Measurements from ENCODE around the gene CEP104. TPM values are rescaled to one million over a fixed set of nuclear protein-coding genes. Genes with fewer than 3 reads are reported as not detected.

Gene CEP104
- total and polyA plus RNA-seq, 9 of the 15 experiments (the other 6 are each of a cell fraction or from before 2014, with no cell fraction given) = 11.2 to 63.4 (median 42.6) TPM

DNA sequence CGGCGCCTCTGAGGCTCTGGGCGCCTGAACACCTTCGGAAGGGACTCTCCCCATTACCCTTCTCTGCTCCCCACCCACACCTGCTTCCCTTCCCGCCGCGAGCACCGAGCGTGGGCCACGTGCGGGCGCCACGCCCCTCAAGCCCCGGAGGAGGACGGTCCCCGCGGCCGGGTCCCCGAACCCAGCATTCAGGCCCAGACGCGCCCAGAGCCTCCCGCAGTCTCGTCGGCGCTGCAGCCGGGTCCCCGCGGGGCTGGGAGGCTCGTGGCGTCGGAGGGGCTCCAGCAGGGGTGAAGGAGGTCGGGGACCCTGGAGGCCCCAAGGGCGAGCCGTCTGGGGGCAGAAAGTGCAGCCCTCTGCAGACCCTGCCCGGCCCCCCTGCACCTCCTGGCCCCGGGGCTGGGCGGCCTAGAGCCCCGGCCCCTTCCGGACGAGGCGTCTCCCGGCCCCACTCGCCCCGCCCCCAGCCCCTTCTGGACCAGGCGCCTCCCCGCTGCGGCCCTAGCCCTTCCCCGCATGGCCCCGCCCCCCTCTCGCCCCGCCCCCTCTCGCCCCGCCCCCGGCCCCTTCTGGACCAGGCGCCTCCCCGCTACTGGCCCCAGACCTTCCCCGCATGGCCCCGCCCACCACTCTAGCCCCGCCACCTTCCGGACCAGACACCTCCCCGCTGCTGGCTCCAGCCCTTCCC is 84.8 kb downstream of the CEP104 start (continued):
- TF ChIP-seq ZNF146 (CRISPR knock-in tag; IDR thresholded peaks at IDR 0.05; ENCODE audit: unreplicated experiment) = no peak
- no peak for TF ChIP-seq TBL1XR1 (IDR thresholded peaks at IDR 0.05; ENCODE audit: low read length in 2 of 2)
- TF ChIP-seq RUNX1 (IDR thresholded peaks at IDR 0.05; ENCODE audit: low read depth) = no peak
- TF ChIP-seq POLR3G (IDR thresholded peaks at IDR 0.05; ENCODE audit: extremely low read depth, insufficient read length, insufficient replicate concordance) = no peak
- no peak for TF ChIP-seq CBX8 (IDR thresholded peaks at IDR 0.05; ENCODE audit: borderline replicate concordance, extremely low read depth, low read depth, low read length, poor library complexity, severe bottlenecking)
- no peak for TF ChIP-seq HEY1 (CRISPR knock-in tag; IDR thresholded peaks at IDR 0.05; ENCODE audit: borderline replicate concordance)
- no peak for TF ChIP-seq MTF1 (CRISPR knock-in tag; IDR thresholded peaks at IDR 0.05; ENCODE audit: borderline replicate concordance)
- TF ChIP-seq KAT2B (IDR thresholded peaks at IDR 0.05; ENCODE audit: low read depth, low read length) = no peak
- no peak for TF ChIP-seq ZC3H8 (IDR thresholded peaks at IDR 0.05)
- TF ChIP-seq THAP12 (CRISPR knock-in tag; IDR thresholded peaks at IDR 0.05) = peak; percentile 85
- TF ChIP-seq EP400 (IDR thresholded peaks at IDR 0.05) = no peak; the same call in 1 of the 2 replicates
- 0 out of 2 replicates have a peak, but pooled peaks have one; percentile 27 for TF ChIP-seq ZBTB17 (CRISPR knock-in tag; IDR thresholded peaks at IDR 0.05)
- no peak for TF ChIP-seq HMBOX1 (IDR thresholded peaks at IDR 0.05)
- TF ChIP-seq MAFK (IDR thresholded peaks at IDR 0.05; ENCODE audit: low read length) = no peak
- TF ChIP-seq, protein P1, sequence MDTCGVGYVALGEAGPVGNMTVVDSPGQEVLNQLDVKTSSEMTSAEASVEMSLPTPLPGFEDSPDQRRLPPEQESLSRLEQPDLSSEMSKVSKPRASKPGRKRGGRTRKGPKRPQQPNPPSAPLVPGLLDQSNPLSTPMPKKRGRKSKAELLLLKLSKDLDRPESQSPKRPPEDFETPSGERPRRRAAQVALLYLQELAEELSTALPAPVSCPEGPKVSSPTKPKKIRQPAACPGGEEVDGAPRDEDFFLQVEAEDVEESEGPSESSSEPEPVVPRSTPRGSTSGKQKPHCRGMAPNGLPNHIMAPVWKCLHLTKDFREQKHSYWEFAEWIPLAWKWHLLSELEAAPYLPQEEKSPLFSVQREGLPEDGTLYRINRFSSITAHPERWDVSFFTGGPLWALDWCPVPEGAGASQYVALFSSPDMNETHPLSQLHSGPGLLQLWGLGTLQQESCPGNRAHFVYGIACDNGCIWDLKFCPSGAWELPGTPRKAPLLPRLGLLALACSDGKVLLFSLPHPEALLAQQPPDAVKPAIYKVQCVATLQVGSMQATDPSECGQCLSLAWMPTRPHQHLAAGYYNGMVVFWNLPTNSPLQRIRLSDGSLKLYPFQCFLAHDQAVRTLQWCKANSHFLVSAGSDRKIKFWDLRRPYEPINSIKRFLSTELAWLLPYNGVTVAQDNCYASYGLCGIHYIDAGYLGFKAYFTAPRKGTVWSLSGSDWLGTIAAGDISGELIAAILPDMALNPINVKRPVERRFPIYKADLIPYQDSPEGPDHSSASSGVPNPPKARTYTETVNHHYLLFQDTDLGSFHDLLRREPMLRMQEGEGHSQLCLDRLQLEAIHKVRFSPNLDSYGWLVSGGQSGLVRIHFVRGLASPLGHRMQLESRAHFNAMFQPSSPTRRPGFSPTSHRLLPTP (IDR thresholded peaks at IDR 0.05; ENCODE audit: borderline replicate concordance, extremely low read depth, insufficient read length) = no peak
- TF ChIP-seq NBN (IDR thresholded peaks at IDR 0.05; ENCODE audit: low read depth) = no peak
- TF ChIP-seq CXXC5 (CRISPR knock-in tag; IDR thresholded peaks at IDR 0.05) = peak; percentile 80
- no peak for TF ChIP-seq ZNF174 (CRISPR knock-in tag; IDR thresholded peaks at IDR 0.05)
- no peak for TF ChIP-seq ATF1 (CRISPR knock-in tag; IDR thresholded peaks at IDR 0.05)
- peak; percentile 23; the same call in 1 of the 2 replicates for TF ChIP-seq ATF1 (tag; IDR thresholded peaks at IDR 0.05)
- TF ChIP-seq, protein P2, sequence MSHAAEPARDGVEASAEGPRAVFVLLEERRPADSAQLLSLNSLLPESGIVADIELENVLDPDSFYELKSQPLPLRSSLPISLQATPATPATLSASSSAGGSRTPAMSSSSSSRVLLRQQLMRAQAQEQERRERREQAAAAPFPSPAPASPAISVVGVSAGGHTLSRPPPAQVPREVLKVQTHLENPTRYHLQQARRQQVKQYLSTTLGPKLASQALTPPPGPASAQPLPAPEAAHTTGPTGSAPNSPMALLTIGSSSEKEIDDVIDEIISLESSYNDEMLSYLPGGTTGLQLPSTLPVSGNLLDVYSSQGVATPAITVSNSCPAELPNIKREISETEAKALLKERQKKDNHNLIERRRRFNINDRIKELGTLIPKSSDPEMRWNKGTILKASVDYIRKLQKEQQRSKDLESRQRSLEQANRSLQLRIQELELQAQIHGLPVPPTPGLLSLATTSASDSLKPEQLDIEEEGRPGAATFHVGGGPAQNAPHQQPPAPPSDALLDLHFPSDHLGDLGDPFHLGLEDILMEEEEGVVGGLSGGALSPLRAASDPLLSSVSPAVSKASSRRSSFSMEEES (CRISPR knock-in tag; IDR thresholded peaks at IDR 0.05) = no peak
